Glutamatergic neuron (in vitro differentiated cells): ENCODE measurements around the gene DEDD2. TPM values are rescaled to one million over a fixed set of nuclear protein-coding genes. Genes with fewer than 3 reads are reported as not detected.
A peak's percentile ranks its signal among the peaks of the same experiment; 100 is the strongest.

Source experiments
- DNase-seq: peaks from one replicate; pipeline ENCODE4 v3.0.0; 2022
- H3K27ac Mint-ChIP-seq: one replicate; pipeline ENCODE4 v1.8.0; 2020; ENCODE audit warnings: mild to moderate bottlenecking, mixed read lengths, inconsistent platforms; ENCODE audit not compliant: unreplicated experiment
- H3K27me3 Mint-ChIP-seq: one replicate; pipeline ENCODE4 v1.8.0; 2020; ENCODE audit warnings: mild to moderate bottlenecking, moderate library complexity, mixed read lengths, inconsistent platforms; ENCODE audit not compliant: unreplicated experiment
- H3K36me3 Mint-ChIP-seq: one replicate; pipeline ENCODE4 v1.8.0; 2020; ENCODE audit warnings: mild to moderate bottlenecking, mixed read lengths, inconsistent platforms; ENCODE audit not compliant: unreplicated experiment
- H3K4me1 Mint-ChIP-seq: one replicate; pipeline ENCODE4 v1.8.0; 2020; ENCODE audit warnings: mild to moderate bottlenecking, low read depth, mixed read lengths, inconsistent platforms; ENCODE audit not compliant: unreplicated experiment
- H3K4me3 Mint-ChIP-seq: one replicate; pipeline ENCODE4 v1.8.0; 2020; ENCODE audit warnings: mild to moderate bottlenecking, mixed read lengths, inconsistent platforms; ENCODE audit not compliant: unreplicated experiment
- H3K9me3 Mint-ChIP-seq: one replicate; pipeline ENCODE4 v1.8.0; 2020; ENCODE audit warnings: mild to moderate bottlenecking, moderate library complexity, mixed read lengths, inconsistent platforms; ENCODE audit not compliant: unreplicated experiment
- total RNA-seq: library from RNA; stranded (reverse); fragmentation: NEBNext Ultra II Directional; extraction: Animal tissue kit (Norgen Biotek cat#: 25700); gene quantifications from one replicate; pipeline ENCODE4 v1.2.1, GENCODE V29; 2021; ENCODE audit not compliant: unreplicated experiment
- TF ChIP-seq, protein P1 (sequence below): fragments of 200-600 bp; sonication (generic); IDR thresholded peaks from one replicate; pipeline ENCODE4 v1.5.0; 2021; ENCODE audit not compliant: partially characterized antibody, unreplicated experiment

The DEDD2 gene
- total RNA-seq, 1 donor from 2014 or later = 30.7 TPM

DNA sequence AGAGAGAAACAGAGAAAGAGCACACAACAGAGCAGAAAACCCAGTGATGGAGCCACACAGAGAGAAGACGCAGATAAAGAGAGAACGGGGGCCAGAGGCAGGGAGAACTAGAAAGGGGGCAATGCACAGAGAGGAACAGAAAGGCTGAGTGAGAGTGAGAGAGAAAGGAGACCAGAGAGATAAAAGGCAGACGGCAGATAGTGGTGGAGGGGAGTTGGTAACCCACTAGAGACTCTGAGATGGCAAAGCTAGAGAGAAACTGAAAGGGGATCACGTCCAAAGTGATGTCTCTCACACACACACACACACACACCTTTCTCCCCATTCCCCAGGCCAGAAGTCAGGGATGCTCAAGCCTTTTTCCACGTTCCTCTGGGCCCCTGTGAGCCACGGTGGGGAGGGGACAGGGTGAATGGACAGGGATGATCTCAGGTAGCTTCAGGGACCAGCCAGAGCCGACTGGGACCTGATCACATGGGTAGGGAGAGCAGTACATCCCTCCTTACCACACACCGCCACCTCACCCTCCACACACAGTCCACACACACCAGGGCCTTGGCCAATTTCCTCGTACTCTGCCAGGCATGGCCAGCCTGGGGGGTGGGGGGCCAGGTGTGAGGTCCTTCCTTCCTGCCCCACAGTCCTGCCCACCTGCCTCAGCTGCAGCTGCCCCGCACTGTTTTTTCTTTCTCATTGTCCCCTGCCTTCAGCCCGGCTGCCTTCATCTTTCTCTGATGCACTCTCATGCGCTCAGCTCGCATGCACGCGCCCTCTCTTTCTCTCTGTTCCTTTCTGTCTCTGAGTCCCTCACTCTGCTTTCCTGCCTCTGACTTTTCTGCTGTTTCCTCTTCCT lies 62.8 kb downstream of the DEDD2 start:
- no peak for DNase-seq
- TF ChIP-seq, protein P1, sequence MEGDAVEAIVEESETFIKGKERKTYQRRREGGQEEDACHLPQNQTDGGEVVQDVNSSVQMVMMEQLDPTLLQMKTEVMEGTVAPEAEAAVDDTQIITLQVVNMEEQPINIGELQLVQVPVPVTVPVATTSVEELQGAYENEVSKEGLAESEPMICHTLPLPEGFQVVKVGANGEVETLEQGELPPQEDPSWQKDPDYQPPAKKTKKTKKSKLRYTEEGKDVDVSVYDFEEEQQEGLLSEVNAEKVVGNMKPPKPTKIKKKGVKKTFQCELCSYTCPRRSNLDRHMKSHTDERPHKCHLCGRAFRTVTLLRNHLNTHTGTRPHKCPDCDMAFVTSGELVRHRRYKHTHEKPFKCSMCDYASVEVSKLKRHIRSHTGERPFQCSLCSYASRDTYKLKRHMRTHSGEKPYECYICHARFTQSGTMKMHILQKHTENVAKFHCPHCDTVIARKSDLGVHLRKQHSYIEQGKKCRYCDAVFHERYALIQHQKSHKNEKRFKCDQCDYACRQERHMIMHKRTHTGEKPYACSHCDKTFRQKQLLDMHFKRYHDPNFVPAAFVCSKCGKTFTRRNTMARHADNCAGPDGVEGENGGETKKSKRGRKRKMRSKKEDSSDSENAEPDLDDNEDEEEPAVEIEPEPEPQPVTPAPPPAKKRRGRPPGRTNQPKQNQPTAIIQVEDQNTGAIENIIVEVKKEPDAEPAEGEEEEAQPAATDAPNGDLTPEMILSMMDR = no peak
- Mint-ChIP-seq H3K27ac (peak overlapping the region; percentile 83), H3K4me3 (peak overlapping the region; percentile 86), H3K9me3 (peaks cover 32% of the 10 kb centered on the region), H3K27me3 (peaks cover 32% of the 10 kb centered on the region), H3K4me1 (peaks cover 53% of the 10 kb centered on the region), H3K36me3 (no peaks in the 10 kb centered on the region)

DNA sequence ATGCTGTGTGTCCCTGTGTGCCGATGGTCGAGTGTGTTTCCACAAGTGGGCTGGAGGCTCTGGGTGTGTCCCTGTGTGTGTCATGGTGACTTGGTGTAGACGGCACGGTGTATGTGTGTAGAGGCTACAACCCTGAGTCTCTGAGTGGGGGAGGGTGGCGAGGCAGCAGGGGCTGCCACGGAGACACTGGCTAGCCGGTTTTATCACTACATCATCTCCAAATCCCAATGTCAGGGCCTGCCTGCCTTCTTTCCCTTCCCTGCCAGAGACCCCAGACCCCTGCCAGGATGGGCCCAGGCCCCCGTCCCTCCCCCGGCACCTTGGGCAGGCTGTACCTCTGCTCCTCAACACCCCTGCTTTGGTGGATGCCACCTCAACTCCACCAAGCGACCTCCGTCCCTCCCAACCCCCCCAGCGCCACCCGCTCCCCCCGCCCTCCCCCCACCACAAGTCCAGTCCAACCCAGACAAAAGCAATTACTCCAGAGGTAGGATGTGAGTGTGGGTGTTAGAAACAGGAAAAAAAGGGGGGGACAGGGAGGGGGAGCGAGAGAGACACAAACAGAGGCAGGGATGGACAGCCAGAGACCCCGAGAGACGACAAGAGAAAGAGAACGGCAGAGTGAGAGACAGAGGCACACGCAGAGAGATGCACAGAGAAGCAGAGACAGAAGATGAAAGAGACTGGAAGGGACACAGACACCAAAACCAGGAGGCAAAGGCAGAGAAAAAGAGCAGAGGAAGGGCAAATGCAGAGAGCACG lies 63.6 kb downstream of the DEDD2 start:
- DNase-seq = no peak
- no peaks in the 10 kb centered on the region for H3K36me3 Mint-ChIP-seq
- H3K27me3 Mint-ChIP-seq = peaks cover 35% of the 10 kb centered on the region
- peak overlapping the region; percentile 94 for H3K27ac Mint-ChIP-seq
- TF ChIP-seq, protein P1 = no peak
- H3K9me3 Mint-ChIP-seq = peaks cover 35% of the 10 kb centered on the region
- peaks cover 61% of the 10 kb centered on the region for H3K4me1 Mint-ChIP-seq
- peak overlapping the region; percentile 92 for H3K4me3 Mint-ChIP-seq

DNA sequence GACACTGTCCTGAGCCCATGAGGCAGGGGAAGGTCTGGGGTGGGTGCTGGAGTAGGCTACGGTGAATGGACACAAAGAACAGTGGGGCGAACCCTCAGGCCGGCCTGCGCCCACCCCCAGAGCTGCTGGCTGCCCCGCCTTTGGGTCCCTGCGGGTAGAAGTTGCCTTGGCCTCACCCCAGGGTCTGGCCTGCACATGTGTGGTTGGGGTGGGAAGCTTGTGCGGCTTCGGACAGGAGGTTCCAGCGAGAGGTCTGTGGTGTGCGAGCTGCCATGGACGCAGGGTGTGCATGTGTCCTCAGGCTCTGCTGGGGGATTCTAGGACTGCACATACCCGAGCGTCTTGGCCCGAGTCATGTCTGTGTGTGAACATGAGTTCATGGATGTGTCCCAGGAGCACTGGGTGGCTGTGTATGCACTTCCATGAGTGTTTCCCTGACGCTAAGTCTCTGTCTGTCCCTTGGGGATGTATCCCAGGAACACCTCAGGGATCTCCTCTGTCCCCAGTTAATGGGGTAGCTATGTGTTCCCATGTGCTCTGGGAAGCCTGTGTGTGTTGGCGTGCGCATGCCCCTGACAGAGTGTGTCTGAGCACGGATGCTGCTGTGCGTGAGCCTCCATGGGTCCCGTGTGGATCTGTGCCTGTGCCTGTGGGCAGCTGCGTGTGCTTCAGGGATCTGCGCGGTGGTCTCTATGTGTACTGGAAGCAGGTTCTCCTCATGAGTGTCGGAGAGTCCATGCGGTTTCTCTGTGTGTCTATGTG lies 64.4 kb downstream of the DEDD2 start:
- peaks cover 35% of the 10 kb centered on the region for H3K27me3 Mint-ChIP-seq
- H3K4me1 Mint-ChIP-seq = peaks cover 64% of the 10 kb centered on the region
- no peaks in the 10 kb centered on the region for H3K36me3 Mint-ChIP-seq
- peak overlapping the region; percentile 92 for H3K4me3 Mint-ChIP-seq
- peaks cover 36% of the 10 kb centered on the region for H3K9me3 Mint-ChIP-seq
- TF ChIP-seq, protein P1 = no peak
- no peak for DNase-seq
- H3K27ac Mint-ChIP-seq = peak overlapping the region; percentile 94

DNA sequence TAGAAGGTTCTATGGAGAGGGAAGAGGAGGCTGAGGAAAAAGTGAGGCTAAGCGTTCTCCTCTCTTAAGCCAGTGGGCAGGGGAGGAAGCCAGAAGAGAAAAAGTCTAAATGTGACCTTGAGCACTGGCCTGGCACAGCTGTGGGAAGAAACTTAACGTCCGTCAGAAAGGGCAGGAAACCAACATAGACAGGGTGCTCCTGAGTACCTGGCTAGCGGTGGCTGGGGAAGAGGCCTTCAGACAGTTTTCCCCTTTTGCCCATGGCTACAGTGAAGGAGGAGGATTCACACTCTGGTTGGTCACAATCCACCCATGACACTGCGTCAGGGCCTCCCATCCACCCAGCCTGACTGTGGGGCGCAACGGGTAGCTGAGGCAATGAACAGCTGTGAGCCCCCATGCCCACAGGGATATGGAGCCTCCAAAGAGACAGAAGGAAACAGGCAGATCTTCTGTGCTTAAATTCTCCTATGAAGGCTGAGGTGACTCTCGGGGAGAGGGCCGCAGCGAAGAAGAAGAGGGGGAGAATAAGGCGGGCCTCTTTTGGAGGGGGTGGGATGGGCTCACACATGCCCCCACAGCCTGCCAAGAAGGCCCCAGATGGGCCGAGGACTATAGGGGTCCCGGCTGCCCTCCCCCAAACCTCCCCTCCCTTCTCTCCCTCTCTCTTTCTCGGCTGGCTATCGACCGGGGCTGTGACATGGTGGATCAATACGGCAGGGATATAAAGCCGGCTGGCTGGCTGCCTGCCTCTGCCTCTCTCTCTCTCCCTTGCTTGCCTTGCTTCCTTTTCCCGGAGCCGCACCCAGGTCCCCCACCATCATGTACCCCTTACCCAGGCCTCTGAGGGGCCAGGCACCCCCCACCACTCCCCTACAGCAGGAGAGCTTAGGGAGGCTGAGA lies 65.4 kb downstream of the DEDD2 start:
- Mint-ChIP-seq H3K27me3 (peaks cover 31% of the 10 kb centered on the region), H3K36me3 (no peaks in the 10 kb centered on the region), H3K4me1 (peaks cover 58% of the 10 kb centered on the region), H3K9me3 (peaks cover 36% of the 10 kb centered on the region), H3K27ac (peak overlapping the region; percentile 94), H3K4me3 (peak overlapping the region; percentile 92)
- peak; percentile 81 for DNase-seq
- TF ChIP-seq, protein P1 = no peak
